Hepatocyte (in vitro differentiated cells): ENCODE data around the gene ATP13A3. TPM values are rescaled to one million over a fixed set of nuclear protein-coding genes. Genes with fewer than 3 reads are reported as not detected.

Source experiments
- DNase-seq: peaks from one replicate; pipeline ENCODE4 v3.0.0-alpha.2; 2016; ENCODE audit warnings: low spot score
- H2AFZ ChIP-seq: fragments of 200-600 bp; sonication (generic); 2 replicates; pipeline ENCODE4 v1.6.0; 2016; ENCODE audit warnings: antibody characterized with exemption, mild to moderate bottlenecking
- H3K27ac ChIP-seq: fragments of 200-600 bp; sonication (generic); 2 replicates; pipeline ENCODE4 v1.5.1; 2016; ENCODE audit warnings: mild to moderate bottlenecking
- H3K27me3 ChIP-seq: fragments of 200-600 bp; sonication (generic); 2 replicates; pipeline ENCODE4 v1.6.1; 2016
- H3K36me3 ChIP-seq: fragments of 200-600 bp; sonication (generic); replicated peaks from 2 replicates; pipeline ENCODE4 v1.5.1; 2016; ENCODE audit warnings: low read depth; ENCODE audit not compliant: insufficient read depth
- H3K4me1 ChIP-seq: fragments of 200-600 bp; sonication (generic); 2 replicates; pipeline ENCODE4 v1.5.1; 2016; ENCODE audit warnings: mild to moderate bottlenecking, moderate library complexity; ENCODE audit not compliant: insufficient read depth
- H3K4me2 ChIP-seq: fragments of 200-600 bp; sonication (generic); 2 replicates; pipeline ENCODE4 v1.6.0; 2016
- H3K4me3 ChIP-seq: fragments of 200-600 bp; sonication (generic); 2 replicates; pipeline ENCODE4 v1.5.1; 2016; ENCODE audit warnings: mild to moderate bottlenecking
- H3K79me2 ChIP-seq: fragments of 200-600 bp; sonication (generic); 2 replicates; pipeline ENCODE4 v1.6.0; 2017; ENCODE audit warnings: mild to moderate bottlenecking
- H3K9me2 ChIP-seq: fragments of 200-600 bp; sonication (generic); replicated peaks from 2 replicates; pipeline ENCODE4 v1.6.0; 2017; ENCODE audit warnings: mild to moderate bottlenecking; ENCODE audit not compliant: insufficient read depth
- H3K9me3 ChIP-seq: fragments of 200-600 bp; sonication (generic); 2 replicates; pipeline ENCODE4 v1.5.1; 2016; ENCODE audit warnings: low read depth, mild to moderate bottlenecking
- H4K20me1 ChIP-seq: fragments of 200-600 bp; sonication (generic); 2 replicates; pipeline ENCODE4 v1.6.0; 2016; ENCODE audit warnings: mild to moderate bottlenecking; ENCODE audit not compliant: insufficient read depth, poor library complexity, severe bottlenecking
- CTCF ChIP-seq: fragments of 200-600 bp; sonication (generic); IDR thresholded peaks from 2 replicates; pipeline ENCODE4 v1.5.1; 2016; ENCODE audit warnings: antibody characterized with exemption, mild to moderate bottlenecking; ENCODE audit not compliant: poor library complexity
- EZH2 ChIP-seq: fragments of 200-600 bp; sonication (generic); IDR thresholded peaks from 2 replicates; pipeline ENCODE4 v1.6.1; 2016; ENCODE audit warnings: antibody characterized with exemption, mild to moderate bottlenecking, borderline replicate concordance
- EZH2phosphoT487 ChIP-seq: fragments of 200-600 bp; sonication (generic); IDR thresholded peaks from one replicate; pipeline ENCODE4 v1.6.1; 2018; ENCODE audit warnings: antibody characterized with exemption, mild to moderate bottlenecking, low read depth, moderate library complexity; ENCODE audit not compliant: unreplicated experiment, severe bottlenecking
- WGBS: methylation state at CpG from one replicate; pipeline ENCODE4 v1.1.6; 2016; ENCODE audit warnings: low lambda C conversion rate; ENCODE audit errors: missing lambda C conversion rate; 5-methylcytosine and 5-hydroxymethylcytosine counted together
- polyA plus RNA-seq: library from polyadenylated mRNA; unstranded; fragments of >200 nt; fragmentation: Nextera tagmentation; extraction: Ambion mirVana; gene quantifications from 2 replicates; pipeline ENCODE4 v1.2.1, GENCODE V29; 2016
- total RNA-seq: library from RNA; depleted of rRNA; stranded (reverse); fragments of >200 nt; gene quantifications from 2 replicates; pipeline ENCODE4 v1.2.3, GENCODE V29; 2014

The ATP13A3 gene
- total and polyA plus RNA-seq, 2 experiments from 2014 or later = 18.3 to 131 TPM

GRCh38 chr3:194392576-194392975, 94.2 kb downstream of the ATP13A3 start:
- no peak overlapping the region for H3K27ac ChIP-seq
- H3K79me2 ChIP-seq = no peaks in the 10 kb centered on the region
- no peaks in the 10 kb centered on the region for H3K9me3 ChIP-seq
- H4K20me1 ChIP-seq = no peaks in the 10 kb centered on the region
- peaks cover 3% of the 10 kb centered on the region for H3K27me3 ChIP-seq
- TF ChIP-seq EZH2 (no peak), EZH2phosphoT487 (no peak), CTCF (no peak)
- no peak overlapping the region for H2AFZ ChIP-seq
- no peak for DNase-seq
- no peaks in the 10 kb centered on the region for H3K36me3 ChIP-seq
- H3K9me2 ChIP-seq = no peaks in the 10 kb centered on the region
- H3K4me3 ChIP-seq = no peak overlapping the region
- H3K4me1 ChIP-seq = peaks cover 20% of the 10 kb centered on the region
- H3K4me2 ChIP-seq = no peak overlapping the region
- WGBS = 88% methylated on average over 7 of the region's 7 CpGs

- Histone ChIP-seq H4K20me1 (no peaks in the 10 kb centered on the region), H3K79me2 (no peaks in the 10 kb centered on the region), H3K4me2 (no peak overlapping the region), H3K9me3 (no peaks in the 10 kb centered on the region), H3K36me3 (no peaks in the 10 kb centered on the region), H3K4me3 (no peak overlapping the region), H3K27ac (no peak overlapping the region), H3K27me3 (no peaks in the 10 kb centered on the region), H2AFZ (no peak overlapping the region), H3K9me2 (no peaks in the 10 kb centered on the region), H3K4me1 (peaks cover 5% of the 10 kb centered on the region)
- no peak for DNase-seq
- TF ChIP-seq CTCF = no peak
- TF ChIP-seq EZH2phosphoT487 = no peak
- TF ChIP-seq EZH2 = no peak
These were observed 96.0 kb downstream of the ATP13A3 start for GRCh38 chr3:194390835-194391234.

GRCh38 chr3:194389269-194389668, 97.5 kb downstream of the ATP13A3 start:
- H3K9me3 ChIP-seq = no peaks in the 10 kb centered on the region
- no peaks in the 10 kb centered on the region for H3K27me3 ChIP-seq
- H3K4me3 ChIP-seq = no peak overlapping the region
- 96% methylated on average over 8 of the region's 8 CpGs for WGBS
- H3K9me2 ChIP-seq = no peaks in the 10 kb centered on the region
- H3K4me1 ChIP-seq = no peaks in the 10 kb centered on the region
- no peak for TF ChIP-seq EZH2
- TF ChIP-seq EZH2phosphoT487 = no peak
- H2AFZ ChIP-seq = no peak overlapping the region
- H3K36me3 ChIP-seq = no peaks in the 10 kb centered on the region
- H4K20me1 ChIP-seq = no peaks in the 10 kb centered on the region
- no peak overlapping the region for H3K27ac ChIP-seq
- no peaks in the 10 kb centered on the region for H3K79me2 ChIP-seq
- no peak overlapping the region for H3K4me2 ChIP-seq
- no peak for DNase-seq

- Histone ChIP-seq H3K9me3 (no peaks in the 10 kb centered on the region), H2AFZ (no peak overlapping the region), H3K4me3 (no peak overlapping the region), H3K9me2 (no peaks in the 10 kb centered on the region), H3K27ac (no peak overlapping the region), H3K4me1 (no peaks in the 10 kb centered on the region), H3K36me3 (no peaks in the 10 kb centered on the region), H4K20me1 (no peaks in the 10 kb centered on the region), H3K4me2 (no peak overlapping the region), H3K27me3 (no peaks in the 10 kb centered on the region), H3K79me2 (no peaks in the 10 kb centered on the region)
- TF ChIP-seq EZH2 (no peak), EZH2phosphoT487 (no peak), CTCF (no peak)
- DNase-seq = no peak
- 97% methylated on average over 8 of the region's 8 CpGs for WGBS
These were observed 98.8 kb downstream of the ATP13A3 start for GRCh38 chr3:194387926-194388418.
